Measurements from ENCODE around the gene LRRC8D.

DNA sequence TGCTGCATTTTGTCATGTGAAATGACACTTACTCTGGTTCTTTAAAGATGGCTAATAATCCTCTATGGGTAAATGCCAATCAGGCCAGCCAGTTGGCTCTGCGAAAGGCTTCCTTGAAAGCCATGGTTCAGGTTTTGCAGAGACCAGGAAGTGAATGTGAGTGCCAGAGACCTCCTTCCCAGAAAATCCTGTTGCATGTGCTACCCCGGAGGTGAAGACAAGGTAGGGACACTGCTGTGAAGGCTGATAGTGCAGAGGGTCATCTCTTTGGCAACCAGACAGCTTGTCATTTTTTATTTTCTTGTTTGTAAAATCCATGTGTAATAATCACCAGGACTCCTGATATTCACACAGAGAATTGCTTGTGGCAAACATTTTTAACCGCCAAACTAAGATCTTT, 18.7 kb downstream of the LRRC8D start:
- no peak for TF ChIP-seq ZNF274 (IDR thresholded peaks at IDR 0.05; ENCODE audit: low read depth, low read length)
- no peak for TF ChIP-seq SUZ12 (IDR thresholded peaks at IDR 0.05; ENCODE audit: extremely low read depth, insufficient read depth, insufficient read length)
- TF ChIP-seq YY1 (IDR thresholded peaks at IDR 0.05; ENCODE audit: insufficient read depth, insufficient read length): no peak
